CD4-positive, alpha-beta memory T cell (primary cell): ENCODE results near the gene TOLLIP. TPM values are rescaled to one million over a fixed set of nuclear protein-coding genes. Genes with fewer than 3 reads are reported as not detected.

Experiments used
- CTCF ChIA-PET: fragments of 350-600 bp; sonication (Branson Sonifier 250); formaldehyde crosslinking; loops from one replicate; lab custom pipeline; 2021; ENCODE audit warnings: inconsistent platforms; ENCODE audit not compliant: partially characterized antibody; lab: Charles Lee
- POLR2A ChIA-PET: fragments of 350-600 bp; sonication (Branson Sonifier 250); formaldehyde crosslinking; loops from one replicate; lab custom pipeline; 2021; ENCODE audit not compliant: partially characterized antibody; lab: Charles Lee
- DNase-seq, 5 donors: peaks; one replicate each; pipeline versions ENCODE4 v3.0.0 to v3.0.0-alpha.2; 2020 to 2022; ENCODE audit warnings: mixed read lengths in 1 of 5
- H3K27ac ChIP-seq: one replicate; pipeline ENCODE4 v1.7.0; 2013; ENCODE audit warnings: low read depth, low read length
- H3K27me3 ChIP-seq: 2 replicates; pipeline ENCODE4 v1.7.0; 2013; ENCODE audit warnings: mild to moderate bottlenecking, low read length, moderate library complexity; ENCODE audit not compliant: insufficient read depth
- H3K36me3 ChIP-seq: 2 replicates; pipeline ENCODE4 v1.7.0; 2013; ENCODE audit warnings: mild to moderate bottlenecking, low read length, moderate library complexity; ENCODE audit not compliant: insufficient read depth
- H3K4me1 ChIP-seq: 2 replicates; pipeline ENCODE4 v1.7.0; 2013; ENCODE audit warnings: mild to moderate bottlenecking, low read length, moderate library complexity; ENCODE audit not compliant: insufficient read depth
- H3K4me3 ChIP-seq, 2 donors: one replicate each; pipeline ENCODE4 v1.7.0; 2013; ENCODE audit warnings: low read length in 2 of 2, mild to moderate bottlenecking in 1 of 2
- H3K9me3 ChIP-seq, 2 donors: one replicate each; pipeline ENCODE4 v1.7.0; 2013; ENCODE audit warnings: low read length in 2 of 2, control low read depth in 1 of 2; ENCODE audit not compliant: control insufficient read depth in 1 of 2
- H3K27ac Mint-ChIP-seq, 7 donors: one replicate each; pipeline ENCODE4 v1.8.0; 2020 to 2021; ENCODE audit warnings: mixed read lengths in 7 of 7, mild to moderate bottlenecking in 6 of 7, inconsistent platforms in 3 of 7, moderate library complexity in 3 of 7
- H3K27me3 Mint-ChIP-seq, 2 donors: one replicate each; pipeline ENCODE4 v1.8.0; 2020 to 2021; ENCODE audit warnings: mixed read lengths in 2 of 2
- H3K36me3 Mint-ChIP-seq, 2 donors: one replicate each; pipeline ENCODE4 v1.8.0; 2020 to 2021; ENCODE audit warnings: mixed read lengths in 2 of 2, inconsistent platforms in 1 of 2, mild to moderate bottlenecking in 1 of 2
- H3K4me1 Mint-ChIP-seq, 4 donors: one replicate each; pipeline ENCODE4 v1.8.0; 2020 to 2021; ENCODE audit warnings: mixed read lengths in 4 of 4, mild to moderate bottlenecking in 1 of 4
- H3K4me3 Mint-ChIP-seq, 8 donors: one replicate each; pipeline ENCODE4 v1.8.0; 2020 to 2021; ENCODE audit warnings: mixed read lengths in 8 of 8, mild to moderate bottlenecking in 7 of 8, moderate library complexity in 6 of 8, inconsistent platforms in 3 of 8
- H3K9me3 Mint-ChIP-seq, 8 donors: one replicate each; pipeline ENCODE4 v1.8.0; 2020 to 2021; ENCODE audit warnings: mixed read lengths in 8 of 8, mild to moderate bottlenecking in 5 of 8, inconsistent platforms in 3 of 8, moderate library complexity in 1 of 8
- intact Hi-C: fragments of 100-400 bp; cut with micrococcal nuclease; formaldehyde crosslinking; loops from one replicate; pipeline ENCODE4 v1.15.1; 2023
- polyA plus RNA-seq, 2 donors: library from polyadenylated mRNA; unstranded; fragments of 300-500 nt; fragmentation: Illumina TruSeq; gene quantifications; one replicate each; pipeline ENCODE4 v1.2.3, GENCODE V29; 2021
- total RNA-seq, 2 experiments: library from RNA; stranded (reverse); gene quantifications; one replicate each; pipeline ENCODE4 v1.2.3, GENCODE V29; 2021

Gene TOLLIP
- total and polyA plus RNA-seq, 4 experiments from 2014 or later: 29.8 to 51.4 (median 41.7) TPM

GRCh38 chr11:1256257-1257045, 53.0 kb downstream of the TOLLIP start:
- ChIA-PET CTCF (no interaction called here), POLR2A (no interaction called here)
- Histone ChIP-seq H3K4me3 (no peak overlapping the region), H3K27ac (no peak overlapping the region), H3K4me1 (no peaks in the 10 kb centered on the region), H3K27me3 (no peaks in the 10 kb centered on the region), H3K36me3 (no peaks in the 10 kb centered on the region), H3K9me3 (no peaks in the 10 kb centered on the region)
- no peaks in the 10 kb centered on the region for H3K36me3 Mint-ChIP-seq
- no peak for DNase-seq
- peaks cover 0 to 1% (median 0%) of the 10 kb centered on the region in 4 donors for H3K4me1 Mint-ChIP-seq
- no peaks in the 10 kb centered on the region for H3K27me3 Mint-ChIP-seq
- H3K27ac Mint-ChIP-seq: no peak overlapping the region
- H3K9me3 Mint-ChIP-seq: no peaks in the 10 kb centered on the region
- intact Hi-C loops: no loop called here
- no peak overlapping the region for H3K4me3 Mint-ChIP-seq

GRCh38 chr11:1255151-1255550, 54.3 kb downstream of the TOLLIP start:
- Histone ChIP-seq H3K4me3 (no peak overlapping the region), H3K27ac (no peak overlapping the region), H3K9me3 (no peaks in the 10 kb centered on the region), H3K36me3 (no peaks in the 10 kb centered on the region), H3K27me3 (no peaks in the 10 kb centered on the region), H3K4me1 (no peaks in the 10 kb centered on the region)
- H3K27me3 Mint-ChIP-seq: no peaks in the 10 kb centered on the region
- no peak for DNase-seq
- no peak overlapping the region for H3K4me3 Mint-ChIP-seq
- no peaks in the 10 kb centered on the region for H3K9me3 Mint-ChIP-seq
- ChIA-PET POLR2A (no interaction called here), CTCF (no interaction called here)
- intact Hi-C loops: no loop called here
- H3K4me1 Mint-ChIP-seq: peaks cover 0 to 4% (median 0%) of the 10 kb centered on the region in 4 donors
- H3K27ac Mint-ChIP-seq: no peak overlapping the region
- H3K36me3 Mint-ChIP-seq: no peaks in the 10 kb centered on the region

DNA sequence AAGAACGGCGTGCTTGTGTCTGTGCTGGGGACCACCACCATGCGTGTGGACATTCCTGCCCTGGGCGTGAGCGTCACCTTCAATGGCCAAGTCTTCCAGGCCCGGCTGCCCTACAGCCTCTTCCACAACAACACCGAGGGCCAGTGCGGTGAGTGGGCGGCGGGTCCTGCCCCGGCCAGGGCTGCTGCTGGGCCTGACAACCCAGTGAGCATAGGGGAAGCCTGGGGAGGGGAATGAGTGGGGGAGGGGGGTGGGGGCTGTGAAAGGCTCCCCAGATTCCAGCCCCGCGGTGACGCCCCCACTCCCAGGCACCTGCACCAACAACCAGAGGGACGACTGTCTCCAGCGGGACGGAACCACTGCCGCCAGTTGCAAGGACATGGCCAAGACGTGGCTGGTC, 54.7 kb downstream of the TOLLIP start:
- Histone ChIP-seq H3K27ac (no peak overlapping the region), H3K4me1 (no peaks in the 10 kb centered on the region), H3K27me3 (no peaks in the 10 kb centered on the region), H3K4me3 (no peak overlapping the region), H3K36me3 (no peaks in the 10 kb centered on the region), H3K9me3 (no peaks in the 10 kb centered on the region)
- POLR2A ChIA-PET: no interaction called here
- intact Hi-C loops: no loop called here
- CTCF ChIA-PET: no interaction called here
- H3K36me3 Mint-ChIP-seq: no peaks in the 10 kb centered on the region
- no peak overlapping the region for H3K4me3 Mint-ChIP-seq
- peaks cover 0 to 4% (median 0%) of the 10 kb centered on the region in 4 donors for H3K4me1 Mint-ChIP-seq
- DNase-seq: no peak
- H3K27me3 Mint-ChIP-seq: no peaks in the 10 kb centered on the region
- H3K9me3 Mint-ChIP-seq: no peaks in the 10 kb centered on the region
- H3K27ac Mint-ChIP-seq: no peak overlapping the region

DNA sequence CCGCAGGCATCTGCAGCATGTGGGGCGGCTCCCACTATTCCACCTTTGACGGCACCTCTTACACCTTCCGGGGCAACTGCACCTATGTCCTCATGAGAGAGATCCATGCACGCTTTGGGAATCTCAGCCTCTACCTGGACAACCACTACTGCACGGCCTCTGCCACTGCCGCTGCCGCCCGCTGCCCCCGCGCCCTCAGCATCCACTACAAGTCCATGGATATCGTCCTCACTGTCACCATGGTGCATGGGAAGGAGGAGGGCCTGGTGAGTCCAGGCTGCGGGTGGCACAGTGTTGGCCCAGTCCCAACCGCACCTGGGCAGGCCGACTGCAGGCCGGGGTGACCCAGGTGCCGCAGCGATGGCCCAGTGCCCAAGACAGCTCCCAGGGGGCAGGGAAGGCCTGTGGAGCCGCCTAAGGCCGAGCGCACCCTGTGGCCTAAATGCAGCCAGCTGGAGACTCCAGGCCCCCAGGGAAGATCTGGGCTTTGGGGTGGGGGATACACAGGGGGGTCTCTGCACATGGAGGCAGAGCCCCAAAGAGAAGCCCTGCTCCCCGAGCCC, 55.3 kb downstream of the TOLLIP start:
- peaks cover 0 to 4% (median 0%) of the 10 kb centered on the region in 4 donors for H3K4me1 Mint-ChIP-seq
- H3K27ac Mint-ChIP-seq: no peak overlapping the region
- Histone ChIP-seq H3K4me3 (no peak overlapping the region), H3K36me3 (no peaks in the 10 kb centered on the region), H3K27ac (no peak overlapping the region), H3K27me3 (no peaks in the 10 kb centered on the region), H3K9me3 (no peaks in the 10 kb centered on the region), H3K4me1 (no peaks in the 10 kb centered on the region)
- H3K36me3 Mint-ChIP-seq: no peaks in the 10 kb centered on the region
- no peak overlapping the region for H3K4me3 Mint-ChIP-seq
- intact Hi-C loops: no loop called here
- H3K27me3 Mint-ChIP-seq: no peaks in the 10 kb centered on the region
- no peaks in the 10 kb centered on the region for H3K9me3 Mint-ChIP-seq
- DNase-seq: peak in 1 of 5 donors; percentile 23
- CTCF ChIA-PET: no interaction called here
- POLR2A ChIA-PET: no interaction called here

DNA sequence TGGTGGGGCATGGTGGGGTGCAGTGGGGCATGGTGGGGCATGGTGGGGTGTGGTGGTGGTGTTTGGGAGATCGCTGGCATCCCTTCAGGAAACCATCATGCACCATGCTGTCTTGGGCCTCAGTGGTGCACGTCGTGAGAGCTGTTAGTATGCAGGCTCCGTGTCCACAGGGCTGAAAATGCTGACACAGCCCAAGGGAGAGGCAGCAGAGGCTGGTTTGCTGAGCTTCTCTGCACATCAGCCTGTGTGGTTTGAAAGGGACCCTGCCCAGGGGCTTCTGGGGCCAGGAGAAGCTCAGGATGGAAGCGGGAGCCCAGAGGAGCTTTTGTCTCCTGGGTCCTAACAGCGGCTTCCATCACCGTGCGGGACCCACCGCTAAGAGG, 56.3 kb downstream of the TOLLIP start:
- Histone ChIP-seq H3K9me3 (no peaks in the 10 kb centered on the region), H3K36me3 (no peaks in the 10 kb centered on the region), H3K4me1 (no peaks in the 10 kb centered on the region), H3K27me3 (no peaks in the 10 kb centered on the region), H3K27ac (no peak overlapping the region), H3K4me3 (no peak overlapping the region)
- H3K27me3 Mint-ChIP-seq: no peaks in the 10 kb centered on the region
- peak overlapping the region in 1 of 7 donors; percentile 12 for H3K27ac Mint-ChIP-seq
- no peak overlapping the region for H3K4me3 Mint-ChIP-seq
- no peaks in the 10 kb centered on the region for H3K36me3 Mint-ChIP-seq
- peak in 1 of 5 donors; percentile 3 for DNase-seq
- peaks cover 0 to 4% (median 0%) of the 10 kb centered on the region in 4 donors for H3K4me1 Mint-ChIP-seq
- ChIA-PET POLR2A (no interaction called here), CTCF (no interaction called here)
- H3K9me3 Mint-ChIP-seq: no peaks in the 10 kb centered on the region
- intact Hi-C loops: no loop called here

DNA sequence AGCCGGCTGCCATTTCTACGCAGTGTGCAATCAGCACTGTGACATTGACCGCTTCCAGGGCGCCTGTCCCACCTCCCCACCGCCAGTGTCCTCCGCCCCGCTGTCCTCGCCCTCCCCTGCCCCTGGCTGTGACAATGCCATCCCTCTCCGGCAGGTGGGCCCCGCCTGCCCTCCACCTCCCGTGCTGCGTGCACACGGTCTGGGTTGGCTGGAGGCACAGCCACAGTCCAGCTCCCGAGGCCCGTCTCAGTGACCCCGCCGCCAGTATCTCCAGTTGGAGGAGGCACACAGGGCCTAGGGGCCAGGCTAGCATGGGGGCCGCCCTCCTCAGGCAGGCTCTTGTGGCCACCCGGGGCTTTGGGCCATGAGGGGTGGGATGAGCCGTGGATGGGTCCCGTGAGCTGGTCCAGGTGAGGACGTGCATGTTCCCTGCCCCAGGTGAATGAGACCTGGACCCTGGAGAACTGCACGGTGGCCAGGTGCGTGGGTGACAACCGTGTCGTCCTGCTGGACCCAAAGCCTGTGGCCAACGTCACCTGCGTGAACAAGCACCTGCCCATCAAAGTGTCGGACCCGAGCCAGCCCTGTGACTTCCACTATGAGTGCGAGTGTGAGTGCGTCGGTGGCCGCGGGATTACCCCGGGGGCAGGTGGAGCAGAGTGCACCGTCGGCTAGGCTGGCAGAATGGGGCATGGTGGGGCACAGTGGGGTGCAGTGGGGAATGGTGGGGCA, 56.9 kb downstream of the TOLLIP start:
- no peaks in the 10 kb centered on the region for H3K36me3 ChIP-seq
- H3K9me3 ChIP-seq: no peaks in the 10 kb centered on the region
- H3K9me3 Mint-ChIP-seq: no peaks in the 10 kb centered on the region
- CTCF ChIA-PET: no interaction called here
- no peak for DNase-seq
- H3K27me3 Mint-ChIP-seq: no peaks in the 10 kb centered on the region
- intact Hi-C loops: no loop called here
- H3K4me1 ChIP-seq: no peaks in the 10 kb centered on the region
- H3K4me3 ChIP-seq: no peak overlapping the region
- H3K27ac ChIP-seq: no peak overlapping the region
- H3K4me3 Mint-ChIP-seq: no peak overlapping the region
- peaks cover 0 to 4% (median 0%) of the 10 kb centered on the region in 4 donors for H3K4me1 Mint-ChIP-seq
- peak overlapping the region in 1 of 7 donors; percentile 12 for H3K27ac Mint-ChIP-seq
- POLR2A ChIA-PET: no interaction called here
- H3K27me3 ChIP-seq: no peaks in the 10 kb centered on the region
- H3K36me3 Mint-ChIP-seq: no peaks in the 10 kb centered on the region

- ChIA-PET CTCF (no interaction called here), POLR2A (no interaction called here)
- no peaks in the 10 kb centered on the region for H3K27me3 ChIP-seq
- no peak overlapping the region for H3K27ac ChIP-seq
- H3K4me1 ChIP-seq: no peaks in the 10 kb centered on the region
- Mint-ChIP-seq H3K27me3 (no peaks in the 10 kb centered on the region), H3K4me3 (no peak overlapping the region), H3K9me3 (no peaks in the 10 kb centered on the region), H3K36me3 (no peaks in the 10 kb centered on the region), H3K4me1 (peaks cover 0 to 4% (median 0%) of the 10 kb centered on the region in 4 donors), H3K27ac (peak overlapping the region in 1 of 7 donors; percentile 48)
- no peak for DNase-seq
- H3K36me3 ChIP-seq: no peaks in the 10 kb centered on the region
- intact Hi-C loops: no loop called here
- H3K9me3 ChIP-seq: no peaks in the 10 kb centered on the region
- no peak overlapping the region for H3K4me3 ChIP-seq
Observed at GRCh38 chr11:1251236-1251770, 58.1 kb downstream of the TOLLIP start.
